Activated naive CD8-positive, alpha-beta T cell treated with anti-CD3 and anti-CD28 coated beads, Interleukin-2, amount 10 ng/mL, durations not matched to agents 7 days and 5 days (primary cell): ENCODE data around the gene DDHD1. TPM values are rescaled to one million over a fixed set of nuclear protein-coding genes. Genes with fewer than 3 reads are reported as not detected.

Experiments
- ATAC-seq: fragments of 150-1000 bp; cut with Tn5 transposase; one replicate; pipeline ENCODE4 v1.10.0; 2021; ENCODE audit warnings: low read depth, moderate library complexity
- POLR2A ChIA-PET: fragments of 350-600 bp; sonication (Branson Sonifier 250); formaldehyde crosslinking; loops from one replicate; lab custom pipeline; 2021; ENCODE audit warnings: antibody characterized with exemption; lab: Charles Lee
- DNase-seq: peaks from one replicate; pipeline ENCODE4 v3.0.0; 2021
- H3K27ac Mint-ChIP-seq: one replicate; pipeline ENCODE4 v1.8.0; 2022; ENCODE audit warnings: mild to moderate bottlenecking, mixed read lengths
- H3K27me3 Mint-ChIP-seq: one replicate; pipeline ENCODE4 v1.8.0; 2022; ENCODE audit warnings: mild to moderate bottlenecking, moderate library complexity, mixed read lengths
- H3K36me3 Mint-ChIP-seq: one replicate; pipeline ENCODE4 v1.8.0; 2021; ENCODE audit warnings: mild to moderate bottlenecking, mixed read lengths
- H3K4me1 Mint-ChIP-seq: one replicate; pipeline ENCODE4 v1.8.0; 2021; ENCODE audit warnings: mixed read lengths
- H3K4me3 Mint-ChIP-seq: one replicate; pipeline ENCODE4 v1.8.0; 2022; ENCODE audit warnings: mild to moderate bottlenecking, moderate library complexity, mixed read lengths
- H3K9me3 Mint-ChIP-seq: one replicate; pipeline ENCODE4 v1.8.0; 2021; ENCODE audit warnings: mixed read lengths
- total RNA-seq, 2 experiments: library from RNA; stranded (reverse); gene quantifications; one replicate each; pipeline ENCODE4 v1.2.3, GENCODE V29; 2021

DDHD1 gene
- total RNA-seq, 2 experiments from 2014 or later, result 63.1 to 65.1 TPM

DNA sequence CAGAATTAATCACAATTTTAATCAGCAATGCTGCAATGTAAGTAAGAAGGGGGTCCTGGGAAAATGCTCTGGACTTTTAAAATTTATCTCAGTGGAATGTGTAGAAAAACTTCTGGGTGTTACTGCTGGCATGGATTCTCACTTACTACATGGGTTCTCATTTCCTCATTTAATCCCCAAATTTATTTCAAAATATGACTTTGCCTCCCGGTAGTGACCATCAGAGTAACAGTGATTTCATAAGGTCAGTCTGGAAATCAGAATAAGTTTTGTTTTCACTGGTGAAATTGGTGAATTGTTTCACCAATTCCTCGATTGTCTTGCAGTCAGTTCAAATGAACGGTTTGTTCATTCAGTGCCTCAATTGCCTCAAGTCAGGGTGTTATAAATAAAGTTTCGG, 22.3 kb upstream of the DDHD1 start:
- DNase-seq (no peak), ATAC-seq (no peak)
- Mint-ChIP-seq H3K4me1 (peaks cover 4% of the 10 kb centered on the region), H3K4me3 (no peak overlapping the region), H3K27me3 (no peaks in the 10 kb centered on the region), H3K27ac (no peak overlapping the region), H3K9me3 (no peaks in the 10 kb centered on the region), H3K36me3 (peaks cover 7% of the 10 kb centered on the region)
- POLR2A ChIA-PET, result no interaction called here

DNA sequence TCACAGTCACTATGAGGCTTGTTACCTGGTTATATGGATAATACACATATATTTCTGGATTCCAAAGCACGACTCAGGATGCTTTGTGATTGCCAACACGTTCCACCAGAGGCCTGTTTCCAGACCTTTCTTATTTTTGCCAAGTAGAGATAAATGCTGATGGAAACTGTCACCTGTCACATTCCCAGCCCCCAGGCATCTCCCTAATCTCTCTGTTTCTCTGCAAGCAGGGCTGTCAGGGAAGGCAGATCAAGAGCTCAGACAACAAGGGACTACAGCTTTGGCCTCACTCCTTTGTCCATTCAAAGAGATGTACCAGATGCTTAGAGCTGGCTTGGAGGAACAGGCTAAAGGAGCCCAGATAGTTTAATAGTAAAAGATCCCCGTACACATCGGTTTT, 21.8 kb upstream of the DDHD1 start:
- Mint-ChIP-seq H3K27ac (no peak overlapping the region), H3K9me3 (no peaks in the 10 kb centered on the region), H3K4me1 (peaks cover 4% of the 10 kb centered on the region), H3K27me3 (no peaks in the 10 kb centered on the region), H3K36me3 (peaks cover 9% of the 10 kb centered on the region), H3K4me3 (no peak overlapping the region)
- POLR2A ChIA-PET, result no interaction called here
- DNase-seq (no peak), ATAC-seq (no peak)

DNA sequence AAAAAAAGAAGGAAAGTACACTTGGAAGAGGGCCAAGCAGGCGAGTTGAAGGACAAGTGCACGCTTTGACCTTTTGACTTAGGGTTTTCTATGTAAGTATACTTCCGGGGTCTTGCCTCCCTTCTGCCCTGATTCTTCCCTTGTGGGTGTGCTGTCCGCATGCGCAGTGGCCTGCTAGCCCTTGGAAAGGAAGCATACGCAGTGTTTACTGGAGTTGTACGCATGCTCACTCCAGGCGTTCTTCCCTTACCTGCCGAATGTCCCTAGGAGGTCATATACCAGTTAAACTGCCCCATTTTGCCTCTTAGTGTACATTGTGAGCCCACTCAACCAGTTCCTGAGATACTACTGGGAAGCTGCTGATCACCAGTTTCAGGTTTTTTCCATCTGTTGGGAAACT, 15.7 kb upstream of the DDHD1 start:
- POLR2A ChIA-PET, result no interaction called here
- Mint-ChIP-seq H3K9me3 (no peaks in the 10 kb centered on the region), H3K4me3 (no peak overlapping the region), H3K27ac (no peak overlapping the region), H3K27me3 (no peaks in the 10 kb centered on the region), H3K4me1 (peaks cover 7% of the 10 kb centered on the region), H3K36me3 (peaks cover 12% of the 10 kb centered on the region)
- ATAC-seq (no peak), DNase-seq (no peak)

DNA sequence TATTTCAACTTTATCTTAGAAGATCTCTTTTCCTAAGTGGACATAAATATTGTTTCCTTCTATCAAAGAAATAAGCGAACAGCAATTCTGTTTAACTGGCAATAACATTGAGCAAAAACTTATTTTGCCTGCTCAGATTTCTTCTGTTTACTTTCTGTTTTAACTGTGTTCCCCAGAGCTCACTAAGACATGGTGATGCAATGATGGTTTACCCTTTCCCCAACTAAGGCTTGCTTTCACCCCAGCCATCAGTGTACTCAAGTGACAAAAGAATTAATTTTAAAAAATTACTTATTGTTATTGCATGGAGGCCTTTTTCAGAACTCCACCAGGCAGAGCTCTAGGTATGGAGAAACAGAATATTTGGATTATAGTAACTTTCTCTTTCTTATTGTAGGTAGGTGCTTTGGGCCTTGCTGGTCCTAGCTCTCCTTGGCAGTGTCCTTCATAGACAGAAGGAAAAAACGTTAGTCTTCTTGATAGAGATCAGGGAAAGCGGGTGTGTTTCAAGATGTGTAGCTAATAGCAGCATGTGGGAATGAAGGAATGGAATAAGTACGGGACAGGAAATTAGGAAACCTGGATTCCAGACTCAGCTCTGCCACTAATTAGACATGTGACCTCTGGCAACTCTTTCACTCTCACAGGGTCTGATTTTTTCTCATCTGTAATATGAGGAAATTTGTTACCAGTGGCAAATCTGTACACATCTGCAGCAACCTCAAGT, 14.6 kb upstream of the DDHD1 start:
- ATAC-seq (no peak), DNase-seq (no peak)
- Mint-ChIP-seq H3K36me3 (peaks cover 11% of the 10 kb centered on the region), H3K4me3 (no peak overlapping the region), H3K27me3 (no peaks in the 10 kb centered on the region), H3K9me3 (no peaks in the 10 kb centered on the region), H3K4me1 (peaks cover 7% of the 10 kb centered on the region), H3K27ac (no peak overlapping the region)
- POLR2A ChIA-PET, result interaction anchor here (1.2 kb wide), 1 partner anchor 15 kb away, joined by 4 read pairs; the partner anchor contains the start of gene DDHD1

DNA sequence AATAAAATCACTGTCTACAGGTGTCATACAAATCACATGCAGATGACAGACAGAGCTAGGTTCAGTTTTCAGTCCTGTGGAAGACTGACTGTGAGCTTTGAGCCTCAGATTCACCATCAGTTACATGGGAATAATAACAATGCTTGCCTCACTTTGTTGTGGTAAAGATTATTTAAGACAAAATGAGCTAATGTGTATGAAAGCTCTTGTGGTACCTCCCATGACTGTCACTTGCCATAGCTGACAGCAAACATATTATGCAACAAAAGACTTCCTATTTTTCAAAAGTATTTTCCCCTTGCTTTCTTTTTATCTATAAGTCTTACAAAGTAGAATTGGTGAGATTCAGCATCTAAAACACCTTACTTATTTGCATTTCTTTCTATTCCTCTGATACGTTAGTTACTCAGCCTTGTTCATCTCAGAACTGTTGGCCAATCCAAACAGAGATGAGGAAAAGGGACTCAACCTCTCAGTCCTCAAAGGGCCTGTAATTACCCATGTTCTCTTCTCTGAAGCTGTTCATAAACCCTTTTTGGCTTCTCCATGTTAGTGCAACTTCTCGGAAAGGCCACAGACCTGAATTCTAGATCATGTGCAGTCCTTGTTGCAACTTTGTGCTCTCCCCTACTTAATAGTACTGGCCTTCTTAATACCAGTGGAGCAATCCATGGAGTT, 8.8 kb upstream of the DDHD1 start:
- Mint-ChIP-seq H3K27me3 (no peaks in the 10 kb centered on the region), H3K4me3 (no peak overlapping the region), H3K9me3 (no peaks in the 10 kb centered on the region), H3K36me3 (peaks cover 5% of the 10 kb centered on the region), H3K27ac (no peak overlapping the region), H3K4me1 (peaks cover 5% of the 10 kb centered on the region)
- POLR2A ChIA-PET, result interaction anchor here (2.1 kb wide), 1 partner anchor 9 kb away, joined by 9 read pairs; the partner anchor contains the start of gene DDHD1
- ATAC-seq (no peak), DNase-seq (no peak)

DNA sequence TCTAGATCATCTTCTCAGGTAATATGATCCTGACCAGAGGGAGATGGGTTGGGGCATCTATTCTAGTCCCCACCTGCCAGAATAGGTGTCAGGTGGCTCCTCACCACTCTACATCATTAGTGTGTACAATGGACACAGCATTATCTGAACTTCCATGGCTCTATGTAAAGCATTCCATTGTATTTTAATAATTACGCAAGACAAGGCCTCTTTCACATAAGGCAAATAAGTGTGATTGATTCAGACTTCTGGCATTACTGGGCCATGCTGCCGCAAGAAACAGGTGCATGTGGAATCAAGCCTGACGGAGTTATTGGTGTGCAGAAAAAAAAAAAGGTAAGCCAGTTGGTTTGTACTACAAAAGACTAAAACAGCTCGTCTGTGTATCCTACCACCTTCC, 3.1 kb upstream of the DDHD1 start:
- DNase-seq (no peak), ATAC-seq (no peak)
- no peak overlapping the region for H3K27ac Mint-ChIP-seq
- H3K9me3 Mint-ChIP-seq, result no peaks in the 10 kb centered on the region
- no peaks in the 10 kb centered on the region for H3K27me3 Mint-ChIP-seq
- POLR2A ChIA-PET, result no interaction called here
- peaks cover 11% of the 10 kb centered on the region for H3K4me1 Mint-ChIP-seq
- H3K36me3 Mint-ChIP-seq, result peaks cover 18% of the 10 kb centered on the region
- no peak overlapping the region for H3K4me3 Mint-ChIP-seq

DNA sequence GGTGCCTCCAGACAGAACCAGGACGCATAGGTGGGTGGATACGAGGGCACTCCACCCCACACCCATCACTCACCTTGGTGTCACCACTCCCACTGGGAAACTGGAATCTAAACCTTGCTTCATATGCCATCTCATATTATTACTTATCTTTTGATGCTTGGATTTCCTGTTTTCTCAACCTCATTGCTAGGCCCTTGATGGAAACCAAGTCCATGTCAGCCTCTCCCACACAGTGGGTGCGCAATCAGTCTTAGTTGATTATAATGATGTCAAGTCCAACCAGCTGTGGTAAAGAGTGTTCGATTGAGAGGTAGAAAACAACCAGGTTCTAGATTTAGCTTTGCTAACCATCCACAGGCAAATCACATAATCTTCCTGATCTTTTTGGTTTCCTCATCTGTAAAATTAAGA, 584 bp upstream of the DDHD1 start:
- DNase-seq (no peak), ATAC-seq (no peak)
- POLR2A ChIA-PET, result interaction anchor here (0.9 to 6.5 kb wide), 7 partner anchors 8 to 235 kb away, joined by 4 to 125 read pairs (median 13); no protein-coding TSS in a partner anchor
- peak overlapping the region; percentile 98 for H3K27ac Mint-ChIP-seq
- peak overlapping the region; percentile 91 for H3K4me3 Mint-ChIP-seq
- H3K27me3 Mint-ChIP-seq, result no peaks in the 10 kb centered on the region
- H3K4me1 Mint-ChIP-seq, result peaks cover 23% of the 10 kb centered on the region
- H3K9me3 Mint-ChIP-seq, result no peaks in the 10 kb centered on the region
- peaks cover 26% of the 10 kb centered on the region for H3K36me3 Mint-ChIP-seq

DNA sequence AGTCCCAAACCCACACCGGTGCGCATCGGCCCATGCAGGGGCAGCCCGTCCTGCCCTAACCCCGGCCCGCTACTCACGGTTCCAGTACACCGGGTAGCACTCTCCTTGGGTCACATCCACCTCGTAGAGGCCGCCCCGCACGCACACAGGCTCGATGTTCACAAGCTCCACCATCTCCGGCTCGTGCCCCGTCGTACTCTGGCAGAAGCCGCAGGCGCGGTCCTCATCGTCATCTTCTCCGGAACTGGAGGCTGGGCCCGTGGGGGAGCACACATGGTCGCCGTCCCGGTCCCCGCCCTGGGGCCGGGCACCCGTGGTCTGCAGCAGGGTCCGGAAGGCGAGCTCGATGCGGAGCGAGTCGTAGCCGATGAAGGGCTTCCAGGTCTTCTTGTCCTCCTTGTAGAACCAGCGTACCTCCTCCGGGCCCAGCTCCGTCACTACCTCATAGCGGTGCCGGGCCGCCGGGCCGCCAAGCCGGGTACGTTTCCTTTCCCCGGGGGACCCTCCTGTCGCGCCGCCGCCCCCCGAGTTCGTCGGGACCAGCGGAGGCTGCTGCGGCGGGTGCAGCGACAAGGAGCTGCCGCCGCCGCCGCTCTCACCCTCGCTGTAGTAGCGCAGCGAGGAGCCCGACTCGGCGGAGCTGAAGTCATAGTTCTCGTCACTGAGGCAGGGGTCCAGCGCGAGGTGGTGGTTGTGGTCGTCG, 788 bp downstream of the DDHD1 start:
- H3K27ac Mint-ChIP-seq, result peak overlapping the region; percentile 98
- peaks cover 28% of the 10 kb centered on the region for H3K36me3 Mint-ChIP-seq
- H3K27me3 Mint-ChIP-seq, result no peaks in the 10 kb centered on the region
- H3K4me3 Mint-ChIP-seq, result peak overlapping the region; percentile 96
- ATAC-seq, result peak; percentile 50
- peak; percentile 82 for DNase-seq
- POLR2A ChIA-PET, result interaction anchor here (0.6 to 6.5 kb wide), 23 partner anchors 9 to 1483 kb away, joined by 3 to 125 read pairs (median 4); partner anchors contain the start of genes CDKN3, ERO1A and GNG2
- peaks cover 37% of the 10 kb centered on the region for H3K4me1 Mint-ChIP-seq
- H3K9me3 Mint-ChIP-seq, result no peaks in the 10 kb centered on the region

DNA sequence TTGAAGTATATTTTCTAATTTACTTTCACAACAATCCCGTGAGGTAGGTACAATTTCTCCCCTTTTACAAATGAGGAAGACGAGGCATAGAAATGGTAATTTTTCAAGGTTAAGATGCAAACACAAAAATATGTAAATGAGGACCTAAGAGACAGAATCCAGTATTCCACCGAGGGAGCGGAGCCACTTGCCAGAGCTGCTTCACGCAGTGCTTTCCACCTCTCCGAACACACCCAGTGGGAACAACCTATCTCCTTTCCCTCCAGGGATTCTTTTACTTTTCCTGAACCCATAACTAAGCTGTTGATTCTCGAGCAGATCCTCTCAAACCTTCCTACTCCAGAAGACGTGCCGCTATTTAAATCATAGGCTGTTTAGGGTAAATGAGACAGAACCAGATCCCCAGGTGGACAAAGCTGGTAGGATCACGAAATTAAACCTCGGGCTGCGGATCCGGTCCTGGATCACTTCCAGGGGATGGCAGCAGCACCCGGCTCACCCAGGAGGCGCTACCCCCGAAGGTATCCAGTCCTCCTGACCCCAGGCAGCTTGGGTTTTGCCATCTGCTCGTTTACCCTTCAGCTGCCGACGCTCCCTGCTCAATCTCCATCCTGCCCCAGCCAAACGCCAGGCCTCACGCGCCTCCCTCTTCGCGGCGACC, 1.5 kb downstream of the DDHD1 start:
- peak overlapping the region; percentile 96 for H3K4me3 Mint-ChIP-seq
- no peaks in the 10 kb centered on the region for H3K27me3 Mint-ChIP-seq
- ATAC-seq, result peak; percentile 7

DNA sequence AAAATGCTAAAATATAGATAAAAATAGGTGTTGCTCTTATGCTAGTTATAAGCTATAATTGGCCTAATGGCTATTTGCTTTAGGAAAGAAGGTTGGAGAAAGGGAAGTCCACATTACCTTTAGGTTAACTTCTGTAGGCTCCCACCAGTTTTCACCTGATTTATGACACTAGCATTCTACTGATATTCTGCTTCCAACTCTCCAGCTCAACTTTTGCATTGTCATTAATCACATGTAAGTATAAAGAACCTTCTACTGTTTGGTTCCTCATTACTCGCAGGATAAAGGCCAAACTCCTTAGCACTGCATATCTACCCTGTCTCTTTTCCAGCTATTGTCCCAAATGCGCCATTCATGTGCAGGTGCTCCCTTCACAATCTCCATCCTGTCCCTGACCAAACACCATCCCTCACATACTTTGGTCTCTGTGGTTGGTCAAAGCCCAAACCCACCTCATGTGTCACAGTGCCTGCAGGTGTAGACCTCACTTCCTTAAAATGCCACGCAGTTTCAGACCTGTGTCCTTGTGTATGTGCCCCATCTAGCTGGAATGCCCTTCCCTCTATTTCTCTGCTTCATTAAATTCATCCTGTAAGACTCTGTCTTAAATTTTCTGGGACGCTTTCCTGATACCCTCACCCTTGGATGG, 3.3 kb downstream of the DDHD1 start:
- H3K27me3 Mint-ChIP-seq, result no peaks in the 10 kb centered on the region
- no peaks in the 10 kb centered on the region for H3K9me3 Mint-ChIP-seq
- no peak for ATAC-seq

More for the DNA sequence above, 1.5 kb downstream of the DDHD1 start:
- H3K36me3 Mint-ChIP-seq, result peaks cover 26% of the 10 kb centered on the region
- peaks cover 42% of the 10 kb centered on the region for H3K4me1 Mint-ChIP-seq
- DNase-seq, result no peak
- peak overlapping the region; percentile 98 for H3K27ac Mint-ChIP-seq
- H3K9me3 Mint-ChIP-seq, result no peaks in the 10 kb centered on the region
- POLR2A ChIA-PET, result interaction anchor here (0.6 to 6.5 kb wide), 20 partner anchors 10 to 1291 kb away, joined by 3 to 125 read pairs (median 5); partner anchors contain the start of genes CDKN3, ERO1A and GNG2

DNA sequence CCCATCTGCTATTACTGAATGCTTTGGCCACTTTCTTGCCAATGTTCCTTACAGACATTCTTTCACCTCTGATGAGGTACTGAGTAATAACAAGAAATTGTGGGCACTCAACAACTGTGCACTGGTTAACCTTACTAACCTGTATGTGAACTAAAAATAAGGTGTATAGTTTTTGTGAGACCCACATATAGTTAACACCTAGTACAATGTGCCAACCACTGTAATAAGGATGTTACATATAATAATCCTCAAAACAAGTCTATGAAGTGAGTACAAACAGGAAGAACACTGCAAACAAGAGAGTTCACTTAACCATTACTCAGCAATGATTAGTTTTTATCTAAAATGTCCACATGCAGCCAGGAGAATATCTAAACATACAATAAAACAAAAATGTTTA, 4.5 kb downstream of the DDHD1 start:
- DNase-seq (no peak), ATAC-seq (no peak)
- POLR2A ChIA-PET, result interaction anchor here (6.5 kb wide), 1 partner anchor 40 kb away, joined by 125 read pairs; no protein-coding TSS in a partner anchor
- H3K4me1 Mint-ChIP-seq, result peaks cover 49% of the 10 kb centered on the region
- H3K27ac Mint-ChIP-seq, result peak overlapping the region; percentile 80
- H3K36me3 Mint-ChIP-seq, result peaks cover 24% of the 10 kb centered on the region
- H3K27me3 Mint-ChIP-seq, result no peaks in the 10 kb centered on the region
- no peaks in the 10 kb centered on the region for H3K9me3 Mint-ChIP-seq
- peak overlapping the region; percentile 96 for H3K4me3 Mint-ChIP-seq

More for the DNA sequence above, 3.3 kb downstream of the DDHD1 start:
- H3K4me1 Mint-ChIP-seq, result peaks cover 47% of the 10 kb centered on the region
- H3K4me3 Mint-ChIP-seq, result peak overlapping the region; percentile 96
- POLR2A ChIA-PET, result interaction anchor here (1.2 to 6.5 kb wide), 2 partner anchors 41 to 68 kb away, joined by 3 to 125 read pairs; no protein-coding TSS in a partner anchor
- H3K36me3 Mint-ChIP-seq, result peaks cover 21% of the 10 kb centered on the region
- DNase-seq, result no peak
- H3K27ac Mint-ChIP-seq, result peak overlapping the region; percentile 73

DNA sequence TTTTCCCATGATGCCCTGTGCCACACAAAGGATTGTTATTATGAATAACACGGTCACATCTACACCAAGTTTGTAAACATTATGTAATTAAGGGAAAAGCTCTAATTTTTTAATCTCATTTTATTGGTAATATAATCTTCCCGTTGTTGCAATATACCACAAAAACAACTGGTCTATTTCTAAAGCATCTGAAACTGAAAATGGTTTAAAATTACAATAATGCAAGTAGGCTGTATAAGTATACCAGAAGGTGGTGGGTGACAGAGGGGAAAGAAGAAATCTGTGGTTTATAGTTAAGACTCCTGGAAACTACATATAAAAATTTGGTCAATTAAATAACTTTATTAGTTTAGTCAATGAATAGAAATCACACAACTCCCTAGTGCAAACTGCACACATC, 5.2 kb downstream of the DDHD1 start:
- H3K4me1 Mint-ChIP-seq, result peaks cover 50% of the 10 kb centered on the region
- no peak for ATAC-seq

More for the DNA sequence above, 5.2 kb downstream of the DDHD1 start:
- DNase-seq, result no peak
- POLR2A ChIA-PET, result interaction anchor here (6.5 kb wide), 1 partner anchor 39 kb away, joined by 125 read pairs; no protein-coding TSS in a partner anchor
- Mint-ChIP-seq H3K9me3 (peaks cover 2% of the 10 kb centered on the region), H3K27ac (peak overlapping the region; percentile 80), H3K4me3 (peak overlapping the region; percentile 96), H3K36me3 (peaks cover 31% of the 10 kb centered on the region), H3K27me3 (no peaks in the 10 kb centered on the region)
